SU-DHL-6 (cell line): ENCODE data around the gene AZGP1.

Experiments used
- CTCF ChIP-seq: fragments of 200-600 bp; sonication (generic); IDR thresholded peaks from one replicate; pipeline ENCODE4 v1.5.1; 2017; ENCODE audit warnings: antibody characterized with exemption, mild to moderate bottlenecking, low read length, moderate library complexity; ENCODE audit not compliant: insufficient read depth, poor library complexity, severe bottlenecking
- EZH2phosphoT487 ChIP-seq: fragments of 200-600 bp; sonication (generic), shearing (Covaris generic); conservative IDR thresholded peaks from 2 replicates; pipeline ENCODE4 v1.6.1; 2018; ENCODE audit warnings: mild to moderate bottlenecking, antibody characterized with exemption, low read length, moderate library complexity, mixed read lengths

- TF ChIP-seq CTCF = peak; percentile 18
- no peak for TF ChIP-seq EZH2phosphoT487
These were observed 21.8 kb upstream of the AZGP1 start for GRCh38 chr7:99997545-99998137.
